Measurements from ENCODE around the gene HDAC4. TPM values are rescaled to one million over a fixed set of nuclear protein-coding genes. Genes with fewer than 3 reads are reported as not detected.

HDAC4 gene
- total RNA-seq, 5 donors from 2014 or later (not counting 1 experiment from before 2014, with no cell fraction given), result 44.8 to 80.2 (median 60.9) TPM

DNA sequence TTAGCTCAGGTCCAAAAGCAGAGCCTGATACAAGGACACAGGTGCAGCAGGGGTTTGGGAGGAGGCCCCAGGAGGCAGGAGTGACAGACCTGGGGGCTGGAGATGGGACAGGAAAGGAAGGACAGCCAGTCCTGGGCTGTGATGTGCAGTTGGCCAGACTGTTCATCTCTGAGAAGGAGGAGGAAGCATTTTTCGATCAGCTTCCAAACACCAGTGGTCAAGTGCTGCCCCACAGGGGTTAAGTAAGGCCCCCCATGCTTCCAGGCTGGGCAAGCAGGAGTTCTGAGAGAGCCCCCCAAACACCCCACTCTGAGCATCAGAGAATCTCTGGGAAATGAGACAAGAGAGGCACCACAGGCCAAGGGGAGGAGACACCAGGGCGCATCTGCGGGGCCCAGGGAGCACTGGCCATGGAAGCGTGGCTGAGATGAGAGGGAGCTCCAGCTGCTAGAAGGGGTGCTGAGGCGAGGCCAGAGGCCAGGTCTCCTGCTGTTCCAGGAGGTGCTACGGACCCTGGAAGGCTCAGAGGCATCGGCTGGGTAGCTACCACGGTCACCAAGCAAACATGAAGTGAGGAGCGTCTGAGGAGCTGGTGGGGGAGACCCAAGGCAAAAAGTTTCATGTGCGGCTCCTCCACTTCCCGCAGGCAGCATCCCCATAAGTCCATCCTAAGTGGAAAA lies 5.6 kb upstream of the HDAC4 start:
- Mint-ChIP-seq H3K27ac (no peak overlapping the region), H3K4me1 (peaks cover 17 to 18% (median 17%) of the 10 kb centered on the region in 3 donors), H3K36me3 (no peaks in the 10 kb centered on the region), H3K27me3 (peaks cover 0 to 2% of the 10 kb centered on the region in 2 donors), H3K9me3 (no peaks in the 10 kb centered on the region), H3K4me3 (no peak overlapping the region)
- H3K4me1 ChIP-seq (ENCODE audit: control insufficient read depth in 1 of 2, extremely low read depth in 1 of 2, insufficient read depth in 2 of 2, low read length in 2 of 2), result peaks cover 4 to 11% of the 10 kb centered on the region in 2 experiments
- ATAC-seq (replicated peaks in 1 of 4) (no peak), DNase-seq (peak in 1 of 35 experiments; percentile 12)
- no peaks in the 10 kb centered on the region for H3K36me3 ChIP-seq (ENCODE audit: control insufficient read depth in 2 of 2, extremely low read depth in 1 of 2, insufficient read depth in 1 of 2, low read length in 1 of 2)
- no peak overlapping the region for H3K4me3 ChIP-seq (ENCODE audit: control insufficient read depth in 1 of 2, extremely low read depth in 1 of 2, low read length in 1 of 2)
- no peaks in the 10 kb centered on the region for H3K9me3 ChIP-seq
- CTCF ChIA-PET, result no interaction called here
- no peak overlapping the region for H3K27ac ChIP-seq (ENCODE audit: low read length)
- POLR2A ChIA-PET, result no interaction called here
- 90% methylated on average over 9 of the region's 11 CpGs for WGBS (ENCODE audit: insufficient coverage)
- peaks cover 0 to 16% of the 10 kb centered on the region in 2 experiments for H3K27me3 ChIP-seq (replicated peaks in 1 of 2; ENCODE audit: control insufficient read depth in 2 of 2, extremely low read depth in 1 of 2, insufficient read depth in 2 of 2, low read length in 1 of 2)

DNA sequence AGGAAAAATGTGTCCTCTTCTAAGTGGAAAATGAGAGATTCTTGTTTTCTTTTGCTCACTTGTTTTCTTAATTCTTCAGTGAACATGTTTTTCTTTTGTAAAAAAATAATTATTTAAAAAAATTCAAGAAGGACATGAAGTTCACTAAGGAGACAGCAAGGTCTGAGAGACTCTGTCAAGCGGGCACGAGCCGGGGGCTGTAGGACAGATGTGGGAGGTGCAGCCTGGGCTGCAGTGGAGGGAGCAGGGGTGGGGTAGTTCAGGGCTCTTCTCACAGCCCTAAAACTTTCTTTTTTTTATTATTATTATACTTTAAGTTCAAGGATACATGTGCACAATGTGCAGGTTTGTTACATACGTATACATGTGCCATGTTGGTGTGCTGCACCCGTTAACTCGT lies 4.3 kb upstream of the HDAC4 start:
- Mint-ChIP-seq H3K36me3 (no peaks in the 10 kb centered on the region), H3K9me3 (no peaks in the 10 kb centered on the region), H3K27ac (no peak overlapping the region), H3K4me3 (no peak overlapping the region), H3K4me1 (peaks cover 12 to 13% (median 13%) of the 10 kb centered on the region in 3 donors), H3K27me3 (peaks cover 0 to 2% of the 10 kb centered on the region in 2 donors)
- DNase-seq (peak in 1 of 35 experiments; percentile 1), ATAC-seq (replicated peaks in 1 of 4) (no peak)
- peaks cover 0 to 14% of the 10 kb centered on the region in 2 experiments for H3K27me3 ChIP-seq (replicated peaks in 1 of 2; ENCODE audit: control insufficient read depth in 2 of 2, extremely low read depth in 1 of 2, insufficient read depth in 2 of 2, low read length in 1 of 2)
- H3K4me3 ChIP-seq (ENCODE audit: control insufficient read depth in 1 of 2, extremely low read depth in 1 of 2, low read length in 1 of 2), result no peak overlapping the region
- no peak overlapping the region for H3K27ac ChIP-seq (ENCODE audit: low read length)
- no peaks in the 10 kb centered on the region for H3K36me3 ChIP-seq (ENCODE audit: control insufficient read depth in 2 of 2, extremely low read depth in 1 of 2, insufficient read depth in 1 of 2, low read length in 1 of 2)
- H3K4me1 ChIP-seq (ENCODE audit: control insufficient read depth in 1 of 2, extremely low read depth in 1 of 2, insufficient read depth in 2 of 2, low read length in 2 of 2), result peaks cover 4 to 11% of the 10 kb centered on the region in 2 experiments
- ChIA-PET CTCF (no interaction called here), POLR2A (no interaction called here)
- no peaks in the 10 kb centered on the region for H3K9me3 ChIP-seq
- 86% methylated on average over 3 of the region's 6 CpGs for WGBS (ENCODE audit: insufficient coverage)

DNA sequence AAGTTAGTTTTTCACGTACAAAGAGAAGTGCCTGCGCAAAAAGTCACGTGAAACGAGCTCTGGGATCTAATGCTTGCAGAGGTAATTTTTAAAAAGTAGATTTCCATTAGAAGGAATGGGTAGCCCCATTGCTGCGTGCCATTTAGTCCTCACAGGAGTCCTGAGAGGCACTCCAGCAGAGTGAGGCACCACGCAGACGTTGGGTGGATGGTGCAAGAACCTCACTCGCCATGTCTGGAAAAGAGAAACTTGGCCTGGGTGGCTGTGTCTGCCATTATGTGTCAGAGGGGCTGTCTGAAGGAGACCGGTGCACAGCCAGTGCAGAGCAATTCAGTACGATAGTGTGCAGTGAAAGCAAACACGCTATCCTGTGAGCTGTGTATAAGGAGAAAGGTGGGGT lies 1.8 kb upstream of the HDAC4 start:
- Mint-ChIP-seq H3K9me3 (no peaks in the 10 kb centered on the region), H3K4me1 (peaks cover 31 to 33% (median 32%) of the 10 kb centered on the region in 3 donors), H3K27ac (peak overlapping the region; percentile 31 to 88), H3K4me3 (peak overlapping the region; percentile 90 to 91 (median 90)), H3K36me3 (no peaks in the 10 kb centered on the region), H3K27me3 (peaks cover 0 to 2% of the 10 kb centered on the region in 2 donors)
- Histone ChIP-seq H3K4me1 (ENCODE audit: control insufficient read depth in 1 of 2, extremely low read depth in 1 of 2, insufficient read depth in 2 of 2, low read length in 2 of 2) (peaks cover 6 to 24% of the 10 kb centered on the region in 2 experiments), H3K27ac (ENCODE audit: low read length) (no peak overlapping the region), H3K36me3 (ENCODE audit: control insufficient read depth in 2 of 2, extremely low read depth in 1 of 2, insufficient read depth in 1 of 2, low read length in 1 of 2) (no peaks in the 10 kb centered on the region), H3K27me3 (replicated peaks in 1 of 2; ENCODE audit: control insufficient read depth in 2 of 2, extremely low read depth in 1 of 2, insufficient read depth in 2 of 2, low read length in 1 of 2) (peaks cover 0 to 8% of the 10 kb centered on the region in 2 experiments), H3K4me3 (ENCODE audit: control insufficient read depth in 1 of 2, extremely low read depth in 1 of 2, low read length in 1 of 2) (no peak overlapping the region), H3K9me3 (no peaks in the 10 kb centered on the region)
- ChIA-PET POLR2A (no interaction called here), CTCF (no interaction called here)
- 97% methylated on average over 8 of the region's 11 CpGs for WGBS (ENCODE audit: insufficient coverage)
- DNase-seq, result peak in 1 of 35 experiments; percentile 14
- ATAC-seq (replicated peaks in 1 of 4), result no peak

DNA sequence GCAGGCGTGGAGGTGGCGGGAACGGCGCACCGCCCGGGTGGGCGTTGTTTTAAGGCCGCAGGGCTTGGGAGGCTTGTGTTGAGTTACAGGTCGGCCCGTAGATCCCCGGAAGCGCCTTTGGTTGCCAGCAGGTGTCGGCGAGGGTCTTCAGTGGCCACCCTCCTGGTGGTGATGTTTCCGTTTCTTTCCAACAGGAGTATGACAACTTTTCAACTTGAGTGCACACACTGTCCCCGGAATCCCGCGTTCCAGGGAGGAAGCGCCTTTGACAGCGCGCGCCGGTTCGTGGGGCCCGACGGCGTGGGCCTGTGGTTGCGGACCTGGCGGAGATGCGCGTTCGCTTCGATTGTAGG lies 1.0 kb upstream of the HDAC4 start:
- Mint-ChIP-seq H3K4me3 (peak overlapping the region; percentile 90 to 91 (median 90)), H3K36me3 (no peaks in the 10 kb centered on the region), H3K27me3 (peaks cover 0 to 2% of the 10 kb centered on the region in 2 donors), H3K9me3 (no peaks in the 10 kb centered on the region), H3K4me1 (peaks cover 39 to 41% (median 40%) of the 10 kb centered on the region in 3 donors), H3K27ac (peak overlapping the region; percentile 88 to 97)
- H3K36me3 ChIP-seq (ENCODE audit: control insufficient read depth in 2 of 2, extremely low read depth in 1 of 2, insufficient read depth in 1 of 2, low read length in 1 of 2), result no peaks in the 10 kb centered on the region
- H3K27me3 ChIP-seq (replicated peaks in 1 of 2; ENCODE audit: control insufficient read depth in 2 of 2, extremely low read depth in 1 of 2, insufficient read depth in 2 of 2, low read length in 1 of 2), result peaks cover 0 to 4% of the 10 kb centered on the region in 2 experiments
- DNase-seq (no peak), ATAC-seq (replicated peaks in 1 of 4) (peak; percentile 1 to 10 (median 4))
- H3K4me3 ChIP-seq (ENCODE audit: control insufficient read depth in 1 of 2, extremely low read depth in 1 of 2, low read length in 1 of 2), result peak overlapping the region; percentile 90 to 97
- H3K27ac ChIP-seq (ENCODE audit: low read length), result peak overlapping the region; percentile 100
- peaks cover 6 to 32% of the 10 kb centered on the region in 2 experiments for H3K4me1 ChIP-seq (ENCODE audit: control insufficient read depth in 1 of 2, extremely low read depth in 1 of 2, insufficient read depth in 2 of 2, low read length in 2 of 2)
- ChIA-PET CTCF (no interaction called here), POLR2A (no interaction called here)
- WGBS (ENCODE audit: insufficient coverage), result under 1% methylated on average over 27 of the region's 33 CpGs
- no peaks in the 10 kb centered on the region for H3K9me3 ChIP-seq

DNA sequence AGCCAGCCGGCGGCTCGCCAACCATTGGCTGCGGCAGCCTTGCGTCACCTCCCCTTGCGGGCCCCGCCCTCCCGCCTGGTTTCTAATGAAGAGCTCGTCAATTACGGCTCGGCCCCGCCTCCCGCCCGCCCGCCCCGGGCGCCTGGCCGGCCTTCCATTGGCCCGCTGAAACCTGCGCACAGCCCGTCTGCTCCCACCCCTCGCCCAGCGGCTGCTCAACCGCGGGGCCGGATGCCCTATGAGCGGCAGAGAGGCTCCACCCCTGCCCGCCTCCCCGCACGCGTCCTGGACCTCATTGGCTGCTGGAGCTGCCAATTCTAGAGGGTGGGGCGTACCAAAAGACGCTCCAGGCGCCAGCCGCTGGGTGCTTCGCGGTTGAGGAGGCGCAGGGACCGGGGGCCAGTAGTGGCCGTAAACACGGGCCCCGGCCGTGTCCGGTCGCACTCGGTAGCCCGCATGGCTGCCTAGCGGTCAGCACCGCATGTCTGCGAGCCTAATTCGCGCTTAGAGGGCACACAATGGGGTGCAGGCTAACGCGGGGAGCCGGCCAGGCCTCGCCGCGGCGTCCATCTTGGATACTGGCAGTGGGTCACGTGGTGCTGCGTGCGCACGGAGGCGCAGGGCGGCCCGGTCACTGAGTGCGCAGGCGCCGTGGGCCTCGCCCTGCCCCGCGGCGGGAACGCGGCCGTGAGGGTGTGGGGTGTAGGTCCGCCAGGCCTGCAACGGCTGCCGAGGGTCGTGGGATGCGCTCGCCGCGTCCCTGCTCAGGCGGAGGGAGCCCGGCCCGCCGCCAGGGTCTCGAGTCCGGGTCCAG lies 454 bp upstream of the HDAC4 start:
- CTCF ChIA-PET, result interaction anchor here in 1 of 2 donors (0.6 to 1.2 kb wide), 8 partner anchors 21 to 624 kb away, joined by 3 to 9 read pairs (median 5); partner anchors contain the start of gene NDUFA10
- Mint-ChIP-seq H3K4me1 (peaks cover 44 to 46% (median 44%) of the 10 kb centered on the region in 3 donors), H3K27ac (peak overlapping the region; percentile 97 to 99), H3K27me3 (no peaks in the 10 kb centered on the region), H3K9me3 (no peaks in the 10 kb centered on the region), H3K4me3 (peak overlapping the region; percentile 90 to 91 (median 90)), H3K36me3 (no peaks in the 10 kb centered on the region)
- H3K27me3 ChIP-seq (replicated peaks in 1 of 2; ENCODE audit: control insufficient read depth in 2 of 2, extremely low read depth in 1 of 2, insufficient read depth in 2 of 2, low read length in 1 of 2), result no peaks in the 10 kb centered on the region
- peaks cover 10 to 34% of the 10 kb centered on the region in 2 experiments for H3K4me1 ChIP-seq (ENCODE audit: control insufficient read depth in 1 of 2, extremely low read depth in 1 of 2, insufficient read depth in 2 of 2, low read length in 2 of 2)
- no peaks in the 10 kb centered on the region for H3K9me3 ChIP-seq
- H3K36me3 ChIP-seq (ENCODE audit: control insufficient read depth in 2 of 2, extremely low read depth in 1 of 2, insufficient read depth in 1 of 2, low read length in 1 of 2), result no peaks in the 10 kb centered on the region
- under 1% methylated on average over 87 of the region's 90 CpGs for WGBS (ENCODE audit: insufficient coverage)
- peak overlapping the region; percentile 90 to 97 for H3K4me3 ChIP-seq (ENCODE audit: control insufficient read depth in 1 of 2, extremely low read depth in 1 of 2, low read length in 1 of 2)
- ATAC-seq (replicated peaks in 1 of 4) (peak; percentile 87 to 91 (median 90)), DNase-seq (peak; percentile 97 to 100 (median 99))
- POLR2A ChIA-PET, result interaction anchor here (0.6 to 1.0 kb wide), 10 partner anchors 20 to 171 kb away, joined by 3 to 23 read pairs (median 3); no protein-coding TSS in a partner anchor
- H3K27ac ChIP-seq (ENCODE audit: low read length), result peak overlapping the region; percentile 100

DNA sequence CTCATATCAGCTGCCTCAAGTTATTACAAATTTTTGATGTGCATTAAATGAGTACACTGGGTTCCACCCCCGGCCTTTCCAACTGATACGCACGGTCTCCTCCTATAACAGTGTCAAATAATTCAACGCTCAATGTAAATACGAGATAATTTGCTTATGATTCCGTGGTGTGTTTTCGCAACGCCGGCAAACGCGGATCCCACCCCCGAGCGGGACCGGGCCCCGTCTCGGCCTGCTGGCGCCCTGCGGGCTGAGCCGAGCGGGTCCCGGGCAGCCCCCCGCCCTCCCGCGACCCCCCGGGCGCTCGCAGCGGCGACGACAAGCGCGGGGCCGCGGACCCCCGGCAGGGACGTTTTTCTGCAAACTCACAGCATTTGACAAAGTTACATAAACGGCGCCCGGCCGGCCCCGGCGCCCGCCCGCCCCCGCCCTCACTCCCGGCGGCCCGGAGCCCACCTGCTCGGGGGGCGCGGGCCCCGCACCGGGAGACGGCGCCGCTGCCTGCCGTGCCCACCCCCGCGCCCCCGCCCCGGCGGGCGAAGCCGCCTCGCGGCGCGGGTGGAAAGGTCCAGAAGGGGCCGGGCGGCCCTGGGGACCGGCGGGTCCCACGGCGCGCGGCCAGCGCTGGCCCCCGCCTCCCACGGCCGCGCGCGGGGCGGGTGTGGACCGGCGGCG lies 762 bp downstream of the HDAC4 start:
- DNase-seq (peak in 7 of 35 experiments; percentile 12 to 36 (median 18)), ATAC-seq (replicated peaks in 1 of 4) (no peak)
- ChIA-PET CTCF (no interaction called here), POLR2A (no interaction called here)
- H3K9me3 Mint-ChIP-seq, result no peaks in the 10 kb centered on the region
- H3K36me3 Mint-ChIP-seq, result no peaks in the 10 kb centered on the region
- peak overlapping the region; percentile 85 to 88 for H3K27ac Mint-ChIP-seq
- peaks cover 11 to 34% of the 10 kb centered on the region in 2 experiments for H3K4me1 ChIP-seq (ENCODE audit: control insufficient read depth in 1 of 2, extremely low read depth in 1 of 2, insufficient read depth in 2 of 2, low read length in 2 of 2)
- no peaks in the 10 kb centered on the region for H3K36me3 ChIP-seq (ENCODE audit: control insufficient read depth in 2 of 2, extremely low read depth in 1 of 2, insufficient read depth in 1 of 2, low read length in 1 of 2)
- no peaks in the 10 kb centered on the region for H3K27me3 ChIP-seq (replicated peaks in 1 of 2; ENCODE audit: control insufficient read depth in 2 of 2, extremely low read depth in 1 of 2, insufficient read depth in 2 of 2, low read length in 1 of 2)
- H3K4me3 Mint-ChIP-seq, result peak overlapping the region; percentile 79 to 87 (median 84)
- no peaks in the 10 kb centered on the region for H3K27me3 Mint-ChIP-seq
- peak overlapping the region; percentile 15 to 37 for H3K4me3 ChIP-seq (ENCODE audit: control insufficient read depth in 1 of 2, extremely low read depth in 1 of 2, low read length in 1 of 2)
- H3K4me1 Mint-ChIP-seq, result peaks cover 47 to 50% (median 49%) of the 10 kb centered on the region in 3 donors
- H3K9me3 ChIP-seq, result no peaks in the 10 kb centered on the region
- peak overlapping the region; percentile 18 for H3K27ac ChIP-seq (ENCODE audit: low read length)
- under 1% methylated on average over 77 of the region's 87 CpGs for whole genome bisulfite sequencing (ENCODE audit: insufficient coverage)

Measured in T-cell (primary cell).